A549 (cell line): ENCODE measurements around the gene ETV3L.

Experiments
- CHD4 ChIP-seq: fragments of 200-600 bp; sonication (generic); IDR thresholded peaks from 2 replicates; pipeline ENCODE4 v1.6.1; 2016; ENCODE audit warnings: antibody characterized with exemption, mild to moderate bottlenecking, borderline replicate concordance
- CTCF ChIP-seq: fragments of >200 bp; sonication (Bioruptor Twin); formaldehyde crosslinking; IDR thresholded peaks from 3 replicates; pipeline ENCODE4 v1.5.1; 2016
- NR3C1 ChIP-seq: fragments of >200 bp; sonication (Bioruptor Twin); formaldehyde crosslinking; IDR thresholded peaks from 3 replicates; pipeline ENCODE4 v1.6.1; 2017
- POLR2A ChIP-seq: IDR thresholded peaks from 2 replicates; pipeline ENCODE4 v1.6.1; 2012; ENCODE audit warnings: mild to moderate bottlenecking, low read length
- USF2 ChIP-seq: fragments of 450-650 bp; IDR thresholded peaks from 2 replicates; pipeline ENCODE4 v1.6.1; 2014; ENCODE audit warnings: antibody characterized with exemption
- ZSCAN20 ChIP-seq: fragments of 250-450 bp; sonication (Bioruptor Pico); IDR thresholded peaks from 2 replicates; pipeline ENCODE4 v1.8.0; 2022; ENCODE audit warnings: mild to moderate bottlenecking, moderate library complexity

- TF ChIP-seq ZSCAN20 (CRISPR knock-in tag): no peak
- TF ChIP-seq NR3C1: no peak
- no peak for TF ChIP-seq POLR2A
- no peak for TF ChIP-seq CHD4
- TF ChIP-seq USF2: no peak
- no peak for TF ChIP-seq CTCF
Measured at GRCh38 chr1:157139052-157139715, 39.6 kb upstream of the ETV3L start.
